Naive thymus-derived CD8-positive, alpha-beta T cell (primary cell): ENCODE measurements around the gene DHRS9. TPM values are rescaled to one million over a fixed set of nuclear protein-coding genes. Genes with fewer than 3 reads are reported as not detected.
"Not testable (repeated sequence)": the region's sequence is repeated elsewhere in the genome, so short reads cannot be mapped to it uniquely, and the experiment has no call there.

Experiments used
- ATAC-seq, 2 donors: fragments of 150-1000 bp; cut with Tn5 transposase in 1 of 2; sonication (Bioruptor Pico), chemical (Tn5 transposase) in 1 of 2; 1 replicate in 1 of 2; 2 replicates in 1 of 2; pipeline ENCODE4 v1.10.0; 2021; ENCODE audit warnings: mild to moderate bottlenecking in 2 of 2, moderate library complexity in 2 of 2
- POLR2A ChIA-PET: fragments of 350-600 bp; sonication (Branson Sonifier 250); formaldehyde crosslinking; loops from one replicate; lab custom pipeline; 2021; ENCODE audit warnings: antibody characterized with exemption; lab: Charles Lee
- DNase-seq, 10 donors: peaks; one replicate each; pipeline versions ENCODE4 v3.0.0 to v3.0.0-alpha.2; 2020 to 2022
- H3K27ac Mint-ChIP-seq, 10 donors: one replicate each; pipeline ENCODE4 v1.8.0; 2020 to 2022; ENCODE audit warnings: mild to moderate bottlenecking in 10 of 10, mixed read lengths in 10 of 10, moderate library complexity in 4 of 10, inconsistent platforms in 1 of 10
- H3K27me3 Mint-ChIP-seq, 5 donors: one replicate each; pipeline ENCODE4 v1.8.0; 2021 to 2022; ENCODE audit warnings: mixed read lengths in 5 of 5
- H3K36me3 Mint-ChIP-seq, 3 donors: one replicate each; pipeline ENCODE4 v1.8.0; 2020 to 2022; ENCODE audit warnings: mixed read lengths in 3 of 3, mild to moderate bottlenecking in 2 of 3, inconsistent platforms in 1 of 3
- H3K4me1 Mint-ChIP-seq, 4 donors: one replicate each; pipeline ENCODE4 v1.8.0; 2021 to 2022; ENCODE audit warnings: mixed read lengths in 4 of 4
- H3K4me3 Mint-ChIP-seq, 10 donors: one replicate each; pipeline ENCODE4 v1.8.0; 2020 to 2022; ENCODE audit warnings: mild to moderate bottlenecking in 10 of 10, mixed read lengths in 10 of 10, moderate library complexity in 6 of 10, inconsistent platforms in 1 of 10
- H3K9me3 Mint-ChIP-seq, 9 donors: one replicate each; pipeline ENCODE4 v1.8.0; 2020 to 2022; ENCODE audit warnings: mixed read lengths in 9 of 9, mild to moderate bottlenecking in 3 of 9, inconsistent platforms in 1 of 9, moderate library complexity in 1 of 9
- polyA plus RNA-seq, 3 donors: library from polyadenylated mRNA; unstranded; fragments of 300-500 nt; fragmentation: Illumina TruSeq; gene quantifications; one replicate each; pipeline ENCODE4 v1.2.3, GENCODE V29; 2021
- total RNA-seq, 8 experiments: library from RNA in 2 of 8; stranded (reverse) in 2 of 8; gene quantifications; one replicate each; pipeline ENCODE4 v1.2.3 and lab custom pipeline; 2021 to 2026

DHRS9 gene
- total and polyA plus RNA-seq, 5 experiments from 2014 or later: not detected

GRCh38 chr2:169129703-169130243 lies 60.4 kb downstream of the DHRS9 start:
- POLR2A ChIA-PET: no interaction called here
- Mint-ChIP-seq H3K4me1 (peaks cover 0 to 4% (median 0%) of the 10 kb centered on the region in 4 donors), H3K36me3 (no peaks in the 10 kb centered on the region), H3K9me3 (no peaks in the 10 kb centered on the region), H3K27me3 (peaks cover 0 to 1% (median 0%) of the 10 kb centered on the region in 5 donors), H3K4me3 (no peak overlapping the region), H3K27ac (no peak overlapping the region)
- DNase-seq: no peak
- no peak for ATAC-seq

GRCh38 chr2:169131587-169132512 lies 62.5 kb downstream of the DHRS9 start:
- H3K4me1 Mint-ChIP-seq: peaks cover 0 to 4% (median 0%) of the 10 kb centered on the region in 4 donors
- peak; percentile 59 to 78 for ATAC-seq
- DNase-seq: peak in 3 of 10 donors; percentile 50 to 63 (median 54)
- peaks cover 0 to 1% (median 0%) of the 10 kb centered on the region in 5 donors for H3K27me3 Mint-ChIP-seq
- POLR2A ChIA-PET: no interaction called here
- H3K4me3 Mint-ChIP-seq: no peak overlapping the region
- no peaks in the 10 kb centered on the region for H3K36me3 Mint-ChIP-seq
- no peaks in the 10 kb centered on the region for H3K9me3 Mint-ChIP-seq
- H3K27ac Mint-ChIP-seq: no peak overlapping the region

- ATAC-seq, DNase-seq, H3K9me3 Mint-ChIP-seq, H3K4me3 Mint-ChIP-seq, H3K27ac Mint-ChIP-seq, H3K27me3 Mint-ChIP-seq, H3K36me3 Mint-ChIP-seq, H3K4me1 Mint-ChIP-seq, POLR2A ChIA-PET: not testable (repeated sequence)
Observed at GRCh38 chr2:169134272-169134671, 64.9 kb downstream of the DHRS9 start.

GRCh38 chr2:169136428-169136827 lies 67.1 kb downstream of the DHRS9 start:
- POLR2A ChIA-PET, H3K9me3 Mint-ChIP-seq, ATAC-seq, H3K4me3 Mint-ChIP-seq, DNase-seq, H3K4me1 Mint-ChIP-seq, H3K36me3 Mint-ChIP-seq, H3K27ac Mint-ChIP-seq, H3K27me3 Mint-ChIP-seq: not testable (repeated sequence)

- ATAC-seq (no peak), DNase-seq (no peak)
- H3K36me3 Mint-ChIP-seq: no peaks in the 10 kb centered on the region
- peaks cover 0 to 1% (median 0%) of the 10 kb centered on the region in 5 donors for H3K27me3 Mint-ChIP-seq
- no peaks in the 10 kb centered on the region for H3K9me3 Mint-ChIP-seq
- H3K4me1 Mint-ChIP-seq: no peaks in the 10 kb centered on the region
- H3K4me3 Mint-ChIP-seq: no peak overlapping the region
- POLR2A ChIA-PET: interaction anchor here (0.6 kb wide), 1 partner anchor 169 kb away, joined by 3 read pairs; no protein-coding TSS in a partner anchor
- H3K27ac Mint-ChIP-seq: no peak overlapping the region
Observed at GRCh38 chr2:169136885-169137534, 67.6 kb downstream of the DHRS9 start.

- no peak overlapping the region for H3K4me3 Mint-ChIP-seq
- peaks cover 0 to 1% (median under 1%) of the 10 kb centered on the region in 4 donors for H3K4me1 Mint-ChIP-seq
- no peaks in the 10 kb centered on the region for H3K27me3 Mint-ChIP-seq
- H3K27ac Mint-ChIP-seq: no peak overlapping the region
- no peaks in the 10 kb centered on the region for H3K9me3 Mint-ChIP-seq
- DNase-seq (no peak), ATAC-seq (no peak)
- H3K36me3 Mint-ChIP-seq: no peaks in the 10 kb centered on the region
- POLR2A ChIA-PET: no interaction called here
Observed at GRCh38 chr2:169137924-169138323, 68.6 kb downstream of the DHRS9 start.

- DNase-seq (no peak), ATAC-seq (no peak)
- peaks cover 0 to 1% (median under 1%) of the 10 kb centered on the region in 4 donors for H3K4me1 Mint-ChIP-seq
- H3K27me3 Mint-ChIP-seq: no peaks in the 10 kb centered on the region
- H3K9me3 Mint-ChIP-seq: no peaks in the 10 kb centered on the region
- no peak overlapping the region for H3K4me3 Mint-ChIP-seq
- H3K27ac Mint-ChIP-seq: no peak overlapping the region
- POLR2A ChIA-PET: no interaction called here
- no peaks in the 10 kb centered on the region for H3K36me3 Mint-ChIP-seq
Observed at GRCh38 chr2:169139145-169139544, 69.8 kb downstream of the DHRS9 start.

- no peak for DNase-seq
- Mint-ChIP-seq H3K4me3 (no peak overlapping the region), H3K9me3 (no peaks in the 10 kb centered on the region), H3K36me3 (no peaks in the 10 kb centered on the region), H3K27me3 (no peaks in the 10 kb centered on the region), H3K27ac (peak overlapping the region in 1 of 10 donors; percentile 25), H3K4me1 (peaks cover 0 to 1% (median under 1%) of the 10 kb centered on the region in 4 donors)
- POLR2A ChIA-PET: no interaction called here
- ATAC-seq: no peak
Observed at GRCh38 chr2:169139993-169140767, 70.8 kb downstream of the DHRS9 start.

GRCh38 chr2:169141713-169142352 lies 72.5 kb downstream of the DHRS9 start:
- H3K27me3 Mint-ChIP-seq: no peaks in the 10 kb centered on the region
- POLR2A ChIA-PET: interaction anchor here (1.1 to 1.4 kb wide), 2 partner anchors 31 to 34 kb away, joined by 3 to 4 read pairs; no protein-coding TSS in a partner anchor

GRCh38 chr2:169143998-169144397 lies 74.6 kb downstream of the DHRS9 start:
- Mint-ChIP-seq H3K27ac (peak overlapping the region in 1 of 10 donors; percentile 9), H3K27me3 (peaks cover 0 to 2% (median 0%) of the 10 kb centered on the region in 5 donors), H3K9me3 (no peaks in the 10 kb centered on the region), H3K36me3 (no peaks in the 10 kb centered on the region), H3K4me3 (no peak overlapping the region), H3K4me1 (peaks cover 0 to 1% (median under 1%) of the 10 kb centered on the region in 4 donors)
- POLR2A ChIA-PET: no interaction called here
- ATAC-seq: no peak
- no peak for DNase-seq

More at GRCh38 chr2:169141713-169142352, 72.5 kb downstream of the DHRS9 start:
- no peak overlapping the region for H3K4me3 Mint-ChIP-seq
- no peak for ATAC-seq
- peak; percentile 23 to 74 (median 52) for DNase-seq
- no peaks in the 10 kb centered on the region for H3K9me3 Mint-ChIP-seq
- no peak overlapping the region for H3K27ac Mint-ChIP-seq
- H3K36me3 Mint-ChIP-seq: no peaks in the 10 kb centered on the region
- peaks cover 0 to 1% (median under 1%) of the 10 kb centered on the region in 4 donors for H3K4me1 Mint-ChIP-seq
